Posterior cingulate gyrus (tissue), 11 donors: ENCODE data around the gene RPL21.
"Not testable (repeated sequence)": the region's sequence is repeated elsewhere in the genome, so short reads cannot be mapped to it uniquely, and the experiment has no call there.

Experiments used
- DNase-seq, 10 donors: peaks; one replicate each; pipeline versions ENCODE4 v3.0.0 to v3.0.0-alpha.2; 2020 to 2021; ENCODE audit warnings: mixed read lengths in 3 of 10
- intact Hi-C: fragments of 100-400 bp; cut with DNase I; formaldehyde crosslinking; loops from one replicate; pipeline ENCODE4 v1.15.1; 2023

The RPL21 gene

DNA sequence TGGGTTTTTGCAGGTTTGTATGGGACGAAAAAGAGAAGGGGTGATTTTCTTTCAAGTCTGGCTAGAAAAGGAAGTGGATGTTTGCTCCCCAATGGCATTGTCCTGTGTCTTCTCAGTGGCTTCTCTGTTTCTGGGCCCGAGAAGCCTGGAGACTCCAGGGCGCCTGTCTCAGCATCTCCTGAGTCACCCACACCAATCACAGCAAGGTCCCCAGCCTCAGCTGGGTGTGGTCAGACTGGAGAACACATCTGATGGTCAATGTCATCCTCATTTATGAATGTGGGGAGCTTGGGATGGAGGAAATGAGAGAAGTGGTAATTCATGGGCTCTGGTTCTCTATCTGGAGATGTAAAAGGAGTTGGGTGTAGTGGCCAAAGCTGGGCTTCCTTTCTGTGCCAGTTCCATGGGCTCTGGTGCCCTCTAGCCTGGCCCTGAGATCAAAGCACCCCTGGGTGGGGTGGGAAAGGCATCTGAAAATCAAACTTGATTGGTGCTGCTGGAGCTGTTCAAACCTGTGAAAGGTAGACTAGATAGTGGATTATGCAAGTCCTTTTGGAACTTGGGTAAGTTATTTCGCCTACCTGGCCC lies 32.6 kb downstream of the RPL21 start:
- peak in 4 of 10 donors; percentile 27 to 91 (median 68) for DNase-seq
- intact Hi-C loops, result loop anchor here (5.0 kb wide), 1 partner anchor 297 kb away; no protein-coding TSS in a partner anchor

DNA sequence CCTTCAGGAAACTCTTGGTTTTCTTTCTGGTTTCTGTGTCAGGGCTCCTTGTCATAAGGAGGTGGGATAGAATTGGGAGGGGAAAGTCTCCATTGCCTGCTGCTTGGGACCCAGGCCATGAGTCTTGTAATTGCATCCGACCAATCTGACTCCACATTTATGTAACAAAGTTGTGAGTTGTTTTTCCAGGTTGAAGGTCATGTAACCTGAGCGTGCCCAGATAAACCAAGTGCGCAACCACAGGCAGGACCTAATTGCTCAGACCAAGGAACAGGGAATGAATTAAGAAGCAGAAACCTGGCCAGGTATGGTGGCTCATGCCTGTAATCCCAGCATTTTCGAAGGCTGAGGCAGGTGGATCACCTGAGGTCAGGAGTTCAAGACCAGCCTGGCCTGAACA lies 37.0 kb downstream of the RPL21 start:
- no peak for DNase-seq
- intact Hi-C loops, result no loop called here

GRCh38 chr13:27289011-27289665 lies 37.8 kb downstream of the RPL21 start:
- DNase-seq, result no peak
- intact Hi-C loops, result no loop called here

- DNase-seq, result no peak
- intact Hi-C loops, result no loop called here
These were observed 39.4 kb downstream of the RPL21 start for GRCh38 chr13:27290715-27291114.

- intact Hi-C loops, DNase-seq: not testable (repeated sequence)
These were observed 40.6 kb downstream of the RPL21 start for GRCh38 chr13:27291967-27292366.

DNA sequence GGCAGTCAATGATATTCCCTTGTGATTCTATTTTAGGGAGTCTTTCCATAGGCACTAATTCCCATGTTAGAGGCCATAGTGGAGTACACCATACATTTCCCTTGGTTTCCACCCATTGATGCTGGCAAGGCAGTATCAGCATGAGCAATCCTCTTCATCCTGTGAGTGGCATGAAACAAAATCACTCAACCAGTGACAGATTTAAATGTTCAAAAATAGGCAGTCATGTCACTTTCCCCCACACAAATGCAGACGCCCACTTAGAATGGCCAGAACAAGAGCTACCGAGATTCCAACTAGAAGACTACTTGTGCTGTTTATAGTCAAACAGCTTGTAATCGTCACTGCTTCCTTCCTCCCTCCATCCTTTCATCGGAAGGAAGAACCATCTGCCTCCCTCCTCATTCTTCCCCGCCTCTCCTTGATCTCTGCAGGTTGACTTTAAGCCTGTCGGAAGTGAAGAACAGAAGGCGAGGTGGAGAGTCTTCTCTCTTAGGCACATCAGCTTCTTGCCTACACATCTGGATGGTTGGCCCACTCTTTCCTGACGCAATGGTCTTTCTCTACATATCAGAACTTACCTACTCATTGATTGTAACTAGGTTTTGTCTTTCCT lies 41.8 kb downstream of the RPL21 start:
- DNase-seq, result no peak
- intact Hi-C loops, result no loop called here

DNA sequence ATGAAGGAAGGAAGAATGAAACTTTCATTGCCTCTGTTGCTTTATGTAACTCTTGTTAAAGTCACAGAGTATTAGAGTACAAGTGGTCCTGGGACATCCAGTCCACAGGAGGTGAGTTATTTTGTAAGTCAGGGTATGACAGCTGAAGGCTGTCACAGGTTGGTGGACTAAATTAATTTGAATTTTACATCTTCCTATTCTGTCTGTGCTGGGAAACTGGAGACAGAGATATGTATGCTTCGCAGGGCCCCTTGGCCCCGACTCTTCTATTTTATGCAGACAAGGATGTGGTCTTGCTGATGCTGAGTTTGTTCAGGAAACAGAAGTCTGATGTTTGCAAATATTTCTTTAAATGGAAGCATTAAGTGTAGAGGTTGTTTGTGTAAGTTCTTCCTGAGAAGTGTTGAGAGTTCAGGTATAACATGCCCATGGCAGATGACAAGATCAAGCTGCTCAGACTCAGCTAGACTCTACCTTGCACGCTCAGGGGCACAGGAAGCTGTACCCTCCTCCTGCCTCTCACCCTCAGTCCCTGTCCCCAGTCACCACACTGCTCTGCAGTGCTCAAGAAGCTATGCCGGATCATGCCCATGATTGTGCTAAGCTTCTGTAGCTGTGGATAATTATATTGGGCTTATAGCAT lies 42.6 kb downstream of the RPL21 start:
- DNase-seq, result no peak
- intact Hi-C loops, result no loop called here

GRCh38 chr13:27295096-27295495 lies 43.7 kb downstream of the RPL21 start:
- intact Hi-C loops, result no loop called here
- DNase-seq, result no peak

GRCh38 chr13:27295660-27296059 lies 44.3 kb downstream of the RPL21 start:
- intact Hi-C loops, result no loop called here
- no peak for DNase-seq

DNA sequence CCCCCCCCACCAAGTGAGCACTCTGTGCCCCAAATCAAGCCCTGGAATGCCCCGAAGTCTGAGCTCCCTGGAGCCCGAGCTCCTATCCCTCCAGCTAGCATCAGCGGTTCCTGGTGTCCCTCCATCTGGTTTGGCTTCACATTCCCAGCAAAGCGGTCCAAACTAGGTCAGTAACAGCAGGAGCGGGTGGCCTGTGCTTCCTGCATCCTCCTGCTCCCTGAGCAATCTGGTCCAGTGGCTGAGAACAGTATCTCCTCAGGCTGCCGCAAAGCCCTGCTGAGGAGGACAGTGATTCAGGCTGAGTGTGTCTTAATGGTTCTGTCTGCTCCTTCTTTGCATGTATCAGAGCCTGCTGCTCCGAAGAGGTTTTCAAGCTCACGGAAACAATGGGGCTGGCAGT lies 45.1 kb downstream of the RPL21 start:
- DNase-seq, result peak in 8 of 10 donors; percentile 14 to 90 (median 45)
- intact Hi-C loops, result no loop called here

- no peak for DNase-seq
- intact Hi-C loops, result no loop called here
These were observed 47.5 kb downstream of the RPL21 start for GRCh38 chr13:27298849-27299248.

- DNase-seq, intact Hi-C loops: not testable (repeated sequence)
These were observed 49.0 kb downstream of the RPL21 start for GRCh38 chr13:27300406-27300805.

DNA sequence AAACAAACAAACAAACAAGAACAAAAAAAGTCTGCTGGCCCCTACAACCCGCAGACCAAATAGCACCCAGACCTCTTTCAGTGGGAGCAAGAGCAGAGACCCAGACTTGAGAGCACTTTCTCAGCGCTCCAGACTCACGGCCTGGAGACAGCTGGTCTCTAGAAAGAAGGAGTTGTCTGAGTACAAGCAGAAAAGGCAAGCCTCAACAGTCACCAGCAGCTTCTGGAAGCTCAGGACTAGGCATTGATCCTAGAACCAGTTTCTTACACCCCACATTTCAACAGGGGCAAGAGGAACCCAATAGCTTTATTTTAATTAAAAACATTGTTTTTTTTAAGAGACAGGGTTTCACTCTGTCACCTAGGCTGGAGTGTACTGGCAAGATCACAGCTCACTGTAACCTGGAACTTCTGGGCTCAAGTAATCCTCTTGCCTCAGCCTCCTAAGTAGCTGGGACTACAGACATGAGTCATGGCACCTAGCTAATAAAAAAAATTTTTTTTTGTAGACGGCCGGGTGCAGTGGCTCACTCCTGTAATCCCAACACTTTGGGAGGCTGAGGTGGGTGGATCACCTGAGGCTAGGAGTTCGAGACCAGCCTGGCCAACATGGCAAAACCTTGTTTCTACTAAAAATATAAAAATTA lies 49.7 kb downstream of the RPL21 start:
- intact Hi-C loops, result no loop called here
- DNase-seq, result no peak

DNA sequence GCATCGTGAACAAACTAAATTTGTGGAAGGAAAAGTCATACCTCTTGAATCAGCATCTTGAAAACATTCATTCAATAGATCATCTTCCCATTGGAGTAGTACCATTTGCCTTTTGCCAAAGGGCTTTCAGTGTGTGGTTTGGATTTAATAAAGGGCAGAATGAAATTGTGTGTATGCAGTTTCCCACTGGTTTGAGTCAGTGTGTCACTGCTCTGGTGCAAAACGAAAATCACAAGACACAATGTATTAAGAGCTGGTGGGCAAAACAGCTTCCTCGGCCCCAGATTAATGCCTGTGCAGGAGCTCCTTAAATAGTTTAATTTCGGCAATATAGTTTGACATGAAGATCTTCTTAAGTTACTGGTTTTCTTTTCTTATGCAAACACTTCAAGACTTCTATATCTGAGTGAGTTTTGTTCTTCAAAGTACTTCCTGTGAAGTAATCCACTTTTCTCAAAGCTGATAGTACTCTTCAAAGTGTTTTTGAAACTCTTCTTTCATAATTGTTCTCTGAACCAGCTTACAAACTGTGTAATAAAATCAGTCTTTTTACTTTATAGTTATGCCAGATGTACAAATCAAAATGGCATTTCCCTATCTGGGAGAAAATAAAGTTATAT lies 51.4 kb downstream of the RPL21 start:
- intact Hi-C loops, result no loop called here
- no peak for DNase-seq

DNA sequence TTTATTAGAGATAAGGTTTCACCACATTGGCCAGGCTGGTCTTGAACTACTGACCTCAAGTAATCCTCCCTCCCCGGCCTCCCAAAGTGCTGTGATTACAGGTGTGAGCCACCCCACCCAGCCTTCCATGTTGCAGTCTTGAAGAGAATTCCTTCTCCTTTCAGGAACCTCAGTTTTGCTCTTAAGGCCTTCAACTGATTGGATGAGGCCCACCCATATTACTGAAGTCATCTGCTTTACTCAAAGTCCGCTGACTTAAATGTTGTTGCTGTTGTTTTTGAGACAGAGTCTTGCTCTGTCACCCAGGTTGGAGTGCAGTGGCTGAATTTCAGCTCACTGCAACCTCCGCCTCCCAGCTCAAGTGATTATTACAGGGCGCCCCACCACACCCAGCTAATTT lies 52.7 kb downstream of the RPL21 start:
- intact Hi-C loops, result no loop called here

DNA sequence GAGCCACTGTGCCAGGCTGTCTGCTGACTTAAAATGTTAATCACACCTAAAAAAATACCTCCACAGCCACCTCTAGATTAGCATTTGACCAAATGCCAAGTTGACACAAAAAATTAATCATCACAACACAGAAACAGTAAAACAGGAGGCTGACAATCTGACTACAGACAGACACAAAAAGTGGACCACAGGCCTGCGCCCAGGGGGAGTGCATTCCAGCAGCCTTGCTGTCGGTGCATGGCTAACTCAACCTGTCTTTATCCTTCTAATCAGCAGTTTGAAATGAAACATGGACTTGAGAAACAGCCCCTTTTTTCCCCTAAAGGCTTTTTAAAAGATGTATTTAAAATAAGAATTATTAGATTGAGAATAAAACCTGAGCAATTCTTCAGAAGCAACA lies 53.3 kb downstream of the RPL21 start:
- DNase-seq, result no peak
- intact Hi-C loops, result no loop called here

More for the DNA sequence above, 52.7 kb downstream of the RPL21 start:
- DNase-seq, result no peak
